Smooth muscle cell (in vitro differentiated cells): Measurements from ENCODE around the gene UBE3C. TPM values are rescaled to one million over a fixed set of nuclear protein-coding genes. Genes with fewer than 3 reads are reported as not detected.
"Not testable (repeated sequence)": the region's sequence is repeated elsewhere in the genome, so short reads cannot be mapped to it uniquely, and the experiment has no call there.

Source experiments
- DNase-seq: peaks from one replicate; lab custom pipeline; 2025; ENCODE audit not compliant: unreplicated experiment; lab: John Stamatoyannopoulos, UW
- H2AFZ ChIP-seq: fragments of 200-600 bp; sonication (generic); 2 replicates; pipeline ENCODE4 v1.6.0; 2016; ENCODE audit warnings: antibody characterized with exemption, low read depth, mild to moderate bottlenecking
- H3F3A ChIP-seq: fragments of 200-600 bp; sonication (generic); 2 replicates; pipeline ENCODE4 v1.6.0; 2017; ENCODE audit warnings: antibody characterized with exemption, low read depth
- H3K27ac ChIP-seq: fragments of 200-600 bp; sonication (generic); 2 replicates; pipeline ENCODE4 v1.5.1; 2016; ENCODE audit warnings: low read depth, mild to moderate bottlenecking
- H3K27me3 ChIP-seq: fragments of 200-600 bp; sonication (generic); 2 replicates; pipeline ENCODE4 v1.6.1; 2016; ENCODE audit warnings: low read depth, mild to moderate bottlenecking
- H3K36me3 ChIP-seq: fragments of 200-600 bp; sonication (generic); 2 replicates; pipeline ENCODE4 v1.5.1; 2016; ENCODE audit warnings: low read depth
- H3K4me1 ChIP-seq: fragments of 200-600 bp; sonication (generic); 2 replicates; pipeline ENCODE4 v1.5.1; 2016; ENCODE audit warnings: low read depth
- H3K4me2 ChIP-seq: fragments of 200-600 bp; sonication (generic); 2 replicates; pipeline ENCODE4 v1.6.0; 2016; ENCODE audit warnings: mild to moderate bottlenecking
- H3K4me3 ChIP-seq: fragments of 200-600 bp; sonication (generic); 2 replicates; pipeline ENCODE4 v1.5.1; 2016; ENCODE audit warnings: mild to moderate bottlenecking
- H3K79me2 ChIP-seq: fragments of 200-600 bp; sonication (generic); 2 replicates; pipeline ENCODE4 v1.6.0; 2016; ENCODE audit warnings: low read depth, mild to moderate bottlenecking
- H3K9ac ChIP-seq: fragments of 200-600 bp; sonication (generic); 2 replicates; pipeline ENCODE4 v1.6.0; 2016; ENCODE audit warnings: low read depth
- H3K9me3 ChIP-seq: fragments of 200-600 bp; sonication (generic); replicated peaks from 2 replicates; pipeline ENCODE4 v1.5.1; 2016; ENCODE audit warnings: low read depth
- H4K20me1 ChIP-seq: fragments of 200-600 bp; sonication (generic); 2 replicates; pipeline ENCODE4 v1.6.0; 2016; ENCODE audit warnings: low read depth
- CTCF ChIP-seq: fragments of 200-600 bp; sonication (generic); IDR thresholded peaks from 2 replicates; pipeline ENCODE4 v1.5.1; 2017; ENCODE audit warnings: borderline replicate concordance, mild to moderate bottlenecking, antibody characterized with exemption; ENCODE audit not compliant: insufficient read depth, poor library complexity, severe bottlenecking
- WGBS: methylation state at CpG from one replicate; pipeline ENCODE4 v1.1.7; 2016; ENCODE audit warnings: low lambda C conversion rate; 5-methylcytosine and 5-hydroxymethylcytosine counted together
- polyA plus RNA-seq: library from polyadenylated mRNA; unstranded; fragments of >200 nt; fragmentation: Nextera tagmentation; extraction: Ambion mirVana; gene quantifications from 2 replicates; pipeline ENCODE4 v1.2.1, GENCODE V29; 2016
- total RNA-seq: library from RNA; depleted of rRNA; stranded (reverse); fragments of >200 nt; gene quantifications from 2 replicates; pipeline ENCODE4 v1.2.3, GENCODE V29; 2014

UBE3C gene
- total and polyA plus RNA-seq, 2 experiments from 2014 or later: 16.3 to 43.1 TPM

- H3K9ac ChIP-seq: no peak overlapping the region
- no peaks in the 10 kb centered on the region for H3K79me2 ChIP-seq
- no peak for DNase-seq
- no peaks in the 10 kb centered on the region for H4K20me1 ChIP-seq
- no peaks in the 10 kb centered on the region for H3F3A ChIP-seq
- no peak overlapping the region for H3K4me3 ChIP-seq
- 88% methylated on average over 15 of the region's 15 CpGs for WGBS
- H3K4me1 ChIP-seq: no peaks in the 10 kb centered on the region
- no peak overlapping the region for H3K27ac ChIP-seq
- no peaks in the 10 kb centered on the region for H3K9me3 ChIP-seq
- TF ChIP-seq CTCF: no peak
- H3K27me3 ChIP-seq: peaks cover 5% of the 10 kb centered on the region
- no peak overlapping the region for H2AFZ ChIP-seq
- H3K4me2 ChIP-seq: no peak overlapping the region
- no peaks in the 10 kb centered on the region for H3K36me3 ChIP-seq
Measured at GRCh38 chr7:157129907-157130460, 8.7 kb upstream of the UBE3C start.

- H2AFZ ChIP-seq, H3K4me3 ChIP-seq, DNase-seq, H3K9me3 ChIP-seq, H3K4me2 ChIP-seq, H3K9ac ChIP-seq, H3K27me3 ChIP-seq, H4K20me1 ChIP-seq, H3K79me2 ChIP-seq, H3K4me1 ChIP-seq, H3K27ac ChIP-seq, H3F3A ChIP-seq, H3K36me3 ChIP-seq: not testable (repeated sequence)
- 91% methylated on average over 2 of the region's 2 CpGs for WGBS
Measured at GRCh38 chr7:157130849-157131248, 7.9 kb upstream of the UBE3C start.

GRCh38 chr7:157132796-157133195, 5.9 kb upstream of the UBE3C start:
- Histone ChIP-seq H3K79me2 (no peaks in the 10 kb centered on the region), H3K4me1 (no peaks in the 10 kb centered on the region), H2AFZ (no peak overlapping the region), H3K27me3 (peaks cover 5% of the 10 kb centered on the region), H3K36me3 (no peaks in the 10 kb centered on the region), H3K9ac (no peak overlapping the region), H3K9me3 (no peaks in the 10 kb centered on the region), H3K4me2 (no peak overlapping the region), H3K27ac (no peak overlapping the region), H4K20me1 (no peaks in the 10 kb centered on the region), H3F3A (no peaks in the 10 kb centered on the region), H3K4me3 (no peak overlapping the region)
- no peak for DNase-seq
- no peak for TF ChIP-seq CTCF
- WGBS: 71% methylated on average over 5 of the region's 5 CpGs

GRCh38 chr7:157133304-157133703, 5.4 kb upstream of the UBE3C start:
- DNase-seq: no peak
- Histone ChIP-seq H3K79me2 (no peaks in the 10 kb centered on the region), H3K4me1 (no peaks in the 10 kb centered on the region), H2AFZ (no peak overlapping the region), H3K9ac (no peak overlapping the region), H3K4me2 (no peak overlapping the region), H3K9me3 (no peaks in the 10 kb centered on the region), H3K27ac (no peak overlapping the region), H3F3A (no peaks in the 10 kb centered on the region), H4K20me1 (no peaks in the 10 kb centered on the region), H3K36me3 (no peaks in the 10 kb centered on the region), H3K27me3 (peaks cover 5% of the 10 kb centered on the region), H3K4me3 (no peak overlapping the region)
- whole genome bisulfite sequencing: 97% methylated on average over 2 of the region's 2 CpGs
- TF ChIP-seq CTCF: no peak
